Activated naive CD8-positive, alpha-beta T cell treated with anti-CD3 and anti-CD28 coated beads, Interleukin-2, amount 10 ng/mL, durations not matched to agents 7 days and 5 days (primary cell): ENCODE data around the gene HEXIM2. TPM values are rescaled to one million over a fixed set of nuclear protein-coding genes. Genes with fewer than 3 reads are reported as not detected.
"Not testable (repeated sequence)": the region's sequence is repeated elsewhere in the genome, so short reads cannot be mapped to it uniquely, and the experiment has no call there.

Experiments used
- ATAC-seq: fragments of 150-1000 bp; cut with Tn5 transposase; one replicate; pipeline ENCODE4 v1.10.0; 2021; ENCODE audit warnings: low read depth, moderate library complexity
- POLR2A ChIA-PET: fragments of 350-600 bp; sonication (Branson Sonifier 250); formaldehyde crosslinking; loops from one replicate; lab custom pipeline; 2021; ENCODE audit warnings: antibody characterized with exemption; lab: Charles Lee
- DNase-seq: peaks from one replicate; pipeline ENCODE4 v3.0.0; 2021
- H3K27ac Mint-ChIP-seq: one replicate; pipeline ENCODE4 v1.8.0; 2022; ENCODE audit warnings: mild to moderate bottlenecking, mixed read lengths
- H3K27me3 Mint-ChIP-seq: one replicate; pipeline ENCODE4 v1.8.0; 2022; ENCODE audit warnings: mild to moderate bottlenecking, moderate library complexity, mixed read lengths
- H3K36me3 Mint-ChIP-seq: one replicate; pipeline ENCODE4 v1.8.0; 2021; ENCODE audit warnings: mild to moderate bottlenecking, mixed read lengths
- H3K4me1 Mint-ChIP-seq: one replicate; pipeline ENCODE4 v1.8.0; 2021; ENCODE audit warnings: mixed read lengths
- H3K4me3 Mint-ChIP-seq: one replicate; pipeline ENCODE4 v1.8.0; 2022; ENCODE audit warnings: mild to moderate bottlenecking, moderate library complexity, mixed read lengths
- H3K9me3 Mint-ChIP-seq: one replicate; pipeline ENCODE4 v1.8.0; 2021; ENCODE audit warnings: mixed read lengths
- microRNA-seq: library from miRNA; unstranded; fragments of <30 nt; microRNA quantifications from one replicate; pipeline ENCODE4 v1.2.0, GENCODE V29; 2022
- total RNA-seq, 2 experiments: library from RNA; stranded (reverse); gene quantifications; one replicate each; pipeline ENCODE4 v1.2.3, GENCODE V29; 2021

HEXIM2 gene
- total RNA-seq, 2 experiments from 2014 or later, result 6.7 to 7.7 TPM

DNA sequence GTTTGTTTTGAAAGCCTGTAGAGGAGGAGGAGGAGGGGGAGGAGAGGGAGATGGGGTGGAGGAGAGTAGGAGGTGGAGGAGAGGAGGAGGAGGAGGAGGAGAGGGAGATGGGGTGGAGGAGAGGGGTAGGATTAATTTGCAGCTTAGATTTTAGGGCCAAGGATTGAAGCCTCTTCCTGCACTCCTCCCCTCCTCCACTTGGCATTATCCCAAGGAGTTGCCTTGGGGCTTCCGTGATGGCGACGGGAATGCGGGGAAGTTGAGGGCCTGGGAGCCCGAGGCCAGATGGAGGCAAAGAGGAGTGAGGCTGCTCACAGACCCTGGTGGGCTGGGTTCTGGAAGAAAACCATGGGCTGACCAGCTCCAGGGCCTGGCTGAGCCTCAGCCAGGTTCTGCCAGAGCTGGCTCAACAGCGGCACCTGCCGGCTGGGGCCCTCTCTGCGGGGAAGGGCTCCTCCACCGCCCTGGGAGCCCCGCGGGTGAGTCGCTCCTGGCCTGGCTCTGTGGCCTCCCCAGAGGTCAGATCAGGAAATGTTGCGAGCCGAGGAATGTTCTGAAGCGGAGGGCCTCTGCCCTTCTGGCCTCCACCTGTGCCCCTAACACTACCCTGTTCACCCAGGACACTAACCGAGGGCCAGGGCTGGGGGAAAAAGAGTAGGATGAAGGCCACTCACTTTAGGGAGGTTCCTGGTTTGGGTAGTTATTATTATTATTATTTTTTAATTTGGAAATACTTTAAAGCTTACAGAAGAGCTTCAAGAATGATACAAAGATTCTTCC, 36.1 kb downstream of the HEXIM2 start:
- ATAC-seq, result peak; percentile 100
- Mint-ChIP-seq H3K9me3 (no peaks in the 10 kb centered on the region), H3K4me1 (peaks cover 4% of the 10 kb centered on the region), H3K36me3 (no peaks in the 10 kb centered on the region), H3K27ac (no peak overlapping the region), H3K27me3 (no peaks in the 10 kb centered on the region), H3K4me3 (no peak overlapping the region)
- DNase-seq, result peak; percentile 96
- POLR2A ChIA-PET, result interaction anchor here (0.8 to 2.0 kb wide), 4 partner anchors 37 to 62 kb away, joined by 3 to 51 read pairs (median 9); partner anchors contain the start of genes ACBD4, HEXIM1 and HEXIM2

DNA sequence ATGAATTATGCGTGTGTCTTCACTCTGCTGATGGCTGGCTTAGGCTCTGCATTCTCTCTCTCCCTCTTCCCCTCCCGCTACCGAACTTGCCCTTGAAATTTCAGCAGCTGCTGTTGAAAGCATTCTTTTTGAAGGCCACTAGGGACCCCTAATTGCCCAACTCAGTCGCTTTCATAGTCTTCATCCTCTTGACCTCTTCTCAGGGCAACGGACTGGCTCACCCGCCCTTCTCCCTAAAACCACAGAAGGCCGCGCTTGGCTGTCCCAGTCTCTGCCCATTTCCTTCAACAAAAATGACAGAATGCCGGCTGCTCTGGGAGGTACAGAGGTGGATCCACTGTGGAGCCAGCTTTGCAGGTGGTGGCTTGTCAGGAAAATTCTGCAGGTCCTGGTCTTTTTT, 39.0 kb downstream of the HEXIM2 start:
- no peak overlapping the region for H3K4me3 Mint-ChIP-seq
- no peaks in the 10 kb centered on the region for H3K27me3 Mint-ChIP-seq
- no peaks in the 10 kb centered on the region for H3K36me3 Mint-ChIP-seq
- no peaks in the 10 kb centered on the region for H3K9me3 Mint-ChIP-seq
- H3K4me1 Mint-ChIP-seq, result peaks cover 4% of the 10 kb centered on the region
- ATAC-seq (no peak), DNase-seq (no peak)
- H3K27ac Mint-ChIP-seq, result no peak overlapping the region
- POLR2A ChIA-PET, result interaction anchor here (0.5 to 3.0 kb wide), 3 partner anchors 45 to 52 kb away, joined by 3 to 12 read pairs (median 3); partner anchors contain the start of gene HEXIM1

DNA sequence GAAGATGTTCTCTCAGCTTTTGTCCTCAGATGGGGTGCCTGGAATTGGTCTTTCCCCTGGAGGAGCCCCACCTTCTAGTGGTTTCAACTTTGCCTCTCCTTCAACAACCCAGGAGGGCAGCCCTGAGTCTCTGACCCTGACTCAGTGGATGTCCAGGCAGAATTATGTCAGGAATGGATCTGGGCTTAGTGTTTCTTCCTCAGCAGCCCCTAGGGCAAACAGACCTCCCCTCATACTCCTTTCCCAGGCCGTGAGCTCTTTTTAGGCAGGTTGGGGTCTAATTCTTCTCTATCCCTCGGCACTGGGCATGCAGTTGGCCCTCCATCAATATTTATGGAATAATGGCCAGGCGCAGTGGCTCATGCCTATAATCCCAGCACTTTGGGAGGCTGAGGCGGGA, 39.8 kb downstream of the HEXIM2 start:
- H3K4me3 Mint-ChIP-seq, result no peak overlapping the region
- H3K27ac Mint-ChIP-seq, result no peak overlapping the region
- no peaks in the 10 kb centered on the region for H3K36me3 Mint-ChIP-seq
- no peaks in the 10 kb centered on the region for H3K9me3 Mint-ChIP-seq
- H3K27me3 Mint-ChIP-seq, result no peaks in the 10 kb centered on the region
- POLR2A ChIA-PET, result interaction anchor here (1.2 to 3.0 kb wide), 3 partner anchors 51 to 66 kb away, joined by 3 to 12 read pairs (median 3); partner anchors contain the start of genes ACBD4 and HEXIM1
- ATAC-seq, result no peak
- peaks cover 4% of the 10 kb centered on the region for H3K4me1 Mint-ChIP-seq
- DNase-seq, result no peak

DNA sequence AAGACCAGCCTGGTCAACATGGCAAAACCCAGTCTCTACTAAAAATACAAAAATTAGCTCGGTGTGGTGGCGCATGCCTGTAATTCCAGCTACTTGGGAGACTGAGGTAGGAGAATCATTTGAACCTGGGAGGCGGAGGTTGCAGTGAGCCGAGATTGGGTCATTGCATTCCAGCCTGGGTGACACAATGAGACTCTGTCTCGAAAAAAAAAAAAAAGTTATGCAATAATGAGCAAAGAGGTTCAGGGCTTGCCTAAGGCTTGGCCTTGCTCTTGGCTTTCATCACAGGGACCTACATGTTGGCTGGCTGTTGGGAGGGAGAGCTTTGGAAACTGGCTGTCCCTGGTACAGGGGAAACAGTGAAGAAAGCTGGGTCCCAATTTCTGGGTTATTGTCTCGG, 40.2 kb downstream of the HEXIM2 start:
- H3K27ac Mint-ChIP-seq, H3K4me3 Mint-ChIP-seq, ATAC-seq, H3K27me3 Mint-ChIP-seq, H3K9me3 Mint-ChIP-seq, H3K4me1 Mint-ChIP-seq, H3K36me3 Mint-ChIP-seq, DNase-seq: not testable (repeated sequence)
- POLR2A ChIA-PET, result interaction anchor here (1.2 to 3.0 kb wide), 3 partner anchors 52 to 67 kb away, joined by 3 to 12 read pairs (median 3); partner anchors contain the start of genes ACBD4 and HEXIM1

DNA sequence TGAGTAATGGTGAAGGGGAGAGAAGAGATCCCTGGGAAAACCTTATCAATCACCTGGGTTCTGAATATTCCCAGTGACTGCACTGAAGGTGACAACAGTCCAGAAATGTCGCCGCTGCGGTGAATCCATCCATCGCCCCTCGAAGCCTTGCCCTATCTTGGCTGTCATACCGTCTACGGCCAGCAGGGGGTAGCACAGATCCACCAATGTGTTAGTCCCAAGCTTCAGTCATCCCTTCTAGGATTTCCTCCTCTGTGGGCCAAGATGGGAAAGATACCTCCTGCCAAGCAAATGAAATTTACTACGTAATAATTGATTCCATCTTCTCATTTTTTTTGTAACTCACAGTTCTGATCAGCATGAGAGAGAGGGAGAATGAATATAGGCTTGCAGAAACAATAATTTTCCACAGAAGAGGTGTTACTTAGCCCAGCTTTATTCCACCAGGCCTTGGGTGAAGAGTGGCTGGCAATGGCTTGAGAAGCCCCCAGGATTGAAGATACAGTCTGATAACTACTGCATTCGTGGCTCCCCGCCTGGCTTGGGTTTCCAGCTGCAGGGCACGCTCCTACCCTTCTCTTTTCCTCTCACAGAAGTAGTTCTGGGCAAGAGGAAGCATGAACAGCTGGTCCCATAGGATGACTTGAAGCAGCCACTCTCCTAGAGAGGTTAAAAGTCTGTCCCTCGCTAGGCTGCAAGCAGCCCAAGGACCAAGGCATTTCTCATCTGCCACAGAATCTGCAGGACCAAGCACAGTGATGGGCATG, 57.4 kb downstream of the HEXIM2 start:
- POLR2A ChIA-PET, result interaction anchor here (0.7 to 10.6 kb wide), 13 partner anchors 14 to 288 kb away, joined by 3 to 187 read pairs (median 6); partner anchors contain the start of genes HEXIM1, MAP3K14 and SPATA32
- Mint-ChIP-seq H3K9me3 (no peaks in the 10 kb centered on the region), H3K4me1 (peaks cover 33% of the 10 kb centered on the region), H3K36me3 (peaks cover 31% of the 10 kb centered on the region), H3K27me3 (no peaks in the 10 kb centered on the region), H3K27ac (peak overlapping the region; percentile 62), H3K4me3 (peak overlapping the region; percentile 95)
- DNase-seq (peak; percentile 88), ATAC-seq (no peak)

Small RNAs within 50 kb of the gene (microRNA-seq; reads per million reads assigned to microRNA genes)
- not detected for gene MIR6784

Other genes with a start within 250 kb of the HEXIM2 start
- gene GFAP, start 246.4 kb upstream of the HEXIM2 start, total RNA-seq, result not detected
- gene KIF18B, start 214.1 kb upstream of the HEXIM2 start, total RNA-seq, result 10 to 100 TPM; 66.7 to 70.5 TPM
- gene C1QL1, start 193.6 kb upstream of the HEXIM2 start, total RNA-seq, result not detected
- 10 to 100 TPM; 35.5 TPM for gene DCAKD, start 110.2 kb upstream of the HEXIM2 start, total RNA-seq
- gene NMT1, start 100.6 kb upstream of the HEXIM2 start, total RNA-seq, result 100 to 1,000 TPM; 132 to 141 TPM
- gene PLCD3, start 29.4 kb upstream of the HEXIM2 start, total RNA-seq, result 1 to 10 TPM; 4.2 to 4.9 TPM
- gene ACBD4, start 26.2 kb upstream of the HEXIM2 start, total RNA-seq, result 10 to 100 TPM; 24.5 to 25.0 TPM
- 10 to 100 TPM; 33.6 to 33.7 TPM for gene HEXIM1, start 13.4 kb upstream of the HEXIM2 start, total RNA-seq
- gene FMNL1, start 60.0 kb downstream of the HEXIM2 start, total RNA-seq, result 100 to 1,000 TPM; 408 to 411 TPM
- under 1 TPM; 0.53 to 0.65 TPM for gene SPATA32, start 100.2 kb downstream of the HEXIM2 start, total RNA-seq
- gene MAP3K14, start 155.1 kb downstream of the HEXIM2 start, total RNA-seq, result 10 to 100 TPM; 25.9 to 33.7 TPM